ENCODE data around the gene ZNF717. TPM values are rescaled to one million over a fixed set of nuclear protein-coding genes. Genes with fewer than 3 reads are reported as not detected.
"Not testable (repeated sequence)": the region's sequence is repeated elsewhere in the genome, so short reads cannot be mapped to it uniquely, and the experiment has no call there.

Gene ZNF717
- total and polyA plus RNA-seq, 5 donors from 2014 or later: 3.0 to 7.1 (median 4.4) TPM

DNA sequence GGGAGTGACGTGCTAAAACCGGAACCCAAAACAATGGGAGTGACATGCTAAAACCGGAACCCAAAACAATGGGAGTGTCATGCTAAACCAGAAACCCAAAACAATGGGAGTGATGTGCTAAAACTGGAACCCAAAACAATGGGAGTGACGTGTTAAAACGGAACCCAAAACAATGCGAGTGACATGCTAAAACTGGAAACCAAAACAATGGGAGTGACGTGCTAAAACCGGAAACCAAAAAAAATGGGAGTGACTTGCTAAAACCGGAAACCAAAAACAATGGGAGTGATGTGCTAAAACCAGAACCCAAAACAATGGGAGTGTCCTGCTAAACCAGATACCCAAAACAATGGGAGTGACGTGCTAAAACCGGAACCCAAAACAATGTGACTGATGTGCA lies 7.6 kb downstream of the ZNF717 start:
- H3K36me3 ChIP-seq (ENCODE audit: control insufficient read depth, insufficient read depth, low read length); H3K27ac ChIP-seq (ENCODE audit: insufficient read depth, low read length, poor library complexity, severe bottlenecking); H3K4me3 Mint-ChIP-seq; DNase-seq; H3K27me3 ChIP-seq (ENCODE audit: control insufficient read depth, insufficient read depth, low read length); H3K4me1 ChIP-seq (ENCODE audit: control insufficient read depth, insufficient read depth, low read length, poor library complexity, severe bottlenecking); H3K4me3 ChIP-seq (ENCODE audit: low read depth, low read length); H3K27ac Mint-ChIP-seq; H3K4me1 Mint-ChIP-seq; ATAC-seq (ENCODE audit: low read depth in 2 of 2); H3K27me3 Mint-ChIP-seq: not testable (repeated sequence)
- H3K9me3 ChIP-seq (ENCODE audit: control insufficient read depth in 2 of 2, low read length in 2 of 2): peaks cover 18 to 35% of the 10 kb centered on the region in 2 experiments
- H3K36me3 Mint-ChIP-seq: peaks cover 45% of the 10 kb centered on the region
- peaks cover 0 to 44% (median 16%) of the 10 kb centered on the region in 7 donors for H3K9me3 Mint-ChIP-seq

DNA sequence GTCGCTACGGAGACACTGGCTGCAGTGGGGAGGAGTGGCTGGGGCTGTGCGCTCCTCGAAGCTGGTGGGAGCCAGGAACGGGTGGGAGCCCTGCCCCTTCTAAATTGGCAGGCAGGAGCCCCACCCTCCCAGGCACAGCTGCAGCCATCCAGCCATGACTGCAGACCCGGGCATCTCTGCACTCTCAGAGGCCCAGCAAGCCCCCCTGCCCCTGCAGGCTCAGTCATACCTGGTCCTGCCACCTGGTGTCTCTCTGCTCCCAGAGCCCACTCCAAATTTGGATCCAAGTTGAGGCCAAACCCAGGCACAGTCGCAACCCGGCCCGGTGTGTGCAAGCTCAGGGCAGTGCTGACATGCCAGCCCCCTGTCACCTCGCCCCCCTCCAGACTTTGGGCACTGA lies 13.7 kb downstream of the ZNF717 start:
- H3K4me1 ChIP-seq (ENCODE audit: control insufficient read depth, insufficient read depth, low read length, poor library complexity, severe bottlenecking); H3K4me1 Mint-ChIP-seq; H3K4me3 ChIP-seq (ENCODE audit: low read depth, low read length); H3K27me3 Mint-ChIP-seq; DNase-seq; H3K36me3 ChIP-seq (ENCODE audit: control insufficient read depth, insufficient read depth, low read length); H3K27ac Mint-ChIP-seq; H3K27me3 ChIP-seq (ENCODE audit: control insufficient read depth, insufficient read depth, low read length); ATAC-seq (ENCODE audit: low read depth in 2 of 2); H3K27ac ChIP-seq (ENCODE audit: insufficient read depth, low read length, poor library complexity, severe bottlenecking); H3K4me3 Mint-ChIP-seq: not testable (repeated sequence)
- peaks cover 0 to 49% (median 18%) of the 10 kb centered on the region in 7 donors for H3K9me3 Mint-ChIP-seq
- H3K9me3 ChIP-seq (ENCODE audit: control insufficient read depth in 2 of 2, low read length in 2 of 2): peaks cover 5 to 20% of the 10 kb centered on the region in 2 experiments
- peaks cover 28% of the 10 kb centered on the region for H3K36me3 Mint-ChIP-seq

DNA sequence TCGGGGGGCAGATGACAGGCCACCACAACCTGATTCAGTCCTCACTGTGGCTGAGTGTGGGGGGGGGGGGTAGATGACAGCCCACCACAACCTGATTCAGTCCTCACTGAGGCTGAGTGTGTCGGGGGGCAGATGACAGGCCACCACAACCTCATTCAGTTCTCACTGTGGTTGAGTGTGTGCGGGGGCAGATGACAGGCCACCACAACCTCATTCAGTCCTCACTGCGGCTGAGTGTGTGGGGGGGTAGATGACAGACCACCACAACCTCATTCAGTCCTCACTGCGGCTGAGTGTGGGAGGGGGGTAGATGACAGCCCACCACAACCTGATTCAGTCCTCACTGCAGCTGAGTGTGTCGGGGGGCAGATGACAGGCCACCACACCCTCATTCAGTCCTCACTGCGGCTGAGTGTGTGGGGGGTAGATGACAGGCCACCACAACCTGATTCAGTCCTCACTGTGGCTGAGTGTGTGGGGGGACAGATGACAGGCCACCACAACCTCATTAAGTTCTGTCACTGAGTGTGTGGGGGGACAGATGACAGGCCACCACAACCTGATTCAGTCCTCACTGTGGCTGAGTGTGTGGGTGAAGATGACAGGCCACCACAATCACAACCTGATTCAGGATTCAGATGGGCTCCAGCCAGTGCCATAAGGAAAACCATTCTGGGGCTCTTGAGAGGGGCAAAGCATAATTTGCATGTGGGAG lies 16.9 kb downstream of the ZNF717 start:
- no peaks in the 10 kb centered on the region for H3K4me1 Mint-ChIP-seq
- Histone ChIP-seq H3K4me3 (ENCODE audit: low read depth, low read length) (no peak overlapping the region), H3K36me3 (ENCODE audit: control insufficient read depth, insufficient read depth, low read length) (peaks cover 4% of the 10 kb centered on the region), H3K9me3 (ENCODE audit: control insufficient read depth in 2 of 2, low read length in 2 of 2) (peaks cover 3 to 29% of the 10 kb centered on the region in 2 experiments), H3K27me3 (ENCODE audit: control insufficient read depth, insufficient read depth, low read length) (no peaks in the 10 kb centered on the region), H3K4me1 (ENCODE audit: control insufficient read depth, insufficient read depth, low read length, poor library complexity, severe bottlenecking) (no peaks in the 10 kb centered on the region), H3K27ac (ENCODE audit: insufficient read depth, low read length, poor library complexity, severe bottlenecking) (no peak overlapping the region)
- peaks cover 45% of the 10 kb centered on the region for H3K36me3 Mint-ChIP-seq
- H3K27ac Mint-ChIP-seq: no peak overlapping the region
- H3K27me3 Mint-ChIP-seq: no peaks in the 10 kb centered on the region
- H3K9me3 Mint-ChIP-seq: peaks cover 0 to 62% (median 31%) of the 10 kb centered on the region in 7 donors
- no peak overlapping the region for H3K4me3 Mint-ChIP-seq
- no peak for ATAC-seq (ENCODE audit: low read depth in 2 of 2)
- no peak for DNase-seq

DNA sequence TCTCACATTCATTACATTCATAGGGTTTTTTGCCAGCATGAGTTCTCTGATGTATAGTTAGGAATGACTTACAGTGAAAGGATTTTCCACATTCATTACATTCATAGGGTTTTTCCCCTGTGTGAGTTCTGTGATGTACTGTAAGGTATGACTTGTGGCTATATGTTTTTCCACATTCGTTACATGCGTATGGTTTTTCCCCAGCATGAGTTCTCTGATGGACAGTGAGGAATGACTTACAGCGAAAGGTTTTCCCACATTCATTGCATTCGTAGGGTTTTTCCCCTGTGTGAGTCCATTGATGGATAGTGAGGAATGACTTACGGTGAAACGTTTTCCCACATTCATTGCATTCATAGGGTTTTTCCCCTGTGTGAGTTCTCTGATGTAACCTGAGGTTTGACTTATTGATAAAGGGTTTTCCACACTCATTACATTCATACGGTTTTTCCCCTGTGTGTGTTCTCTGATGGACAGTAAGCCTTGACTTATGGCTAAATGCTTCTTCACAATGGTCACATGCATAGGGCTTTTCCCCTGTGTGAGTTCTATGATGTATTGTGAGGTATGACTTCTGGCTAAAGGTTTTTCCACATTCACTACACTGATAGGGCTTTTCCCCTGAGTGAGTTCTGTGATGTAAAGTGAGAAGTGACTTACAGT lies 47.4 kb downstream of the ZNF717 start:
- Histone ChIP-seq H3K27me3 (ENCODE audit: control insufficient read depth, insufficient read depth, low read length) (no peaks in the 10 kb centered on the region), H3K36me3 (ENCODE audit: control insufficient read depth, insufficient read depth, low read length) (peaks cover 19% of the 10 kb centered on the region), H3K4me3 (ENCODE audit: low read depth, low read length) (no peak overlapping the region), H3K9me3 (ENCODE audit: control insufficient read depth in 2 of 2, low read length in 2 of 2) (peaks cover 68 to 84% of the 10 kb centered on the region in 2 experiments), H3K4me1 (ENCODE audit: control insufficient read depth, insufficient read depth, low read length, poor library complexity, severe bottlenecking) (no peaks in the 10 kb centered on the region), H3K27ac (ENCODE audit: insufficient read depth, low read length, poor library complexity, severe bottlenecking) (no peak overlapping the region)
- ATAC-seq (ENCODE audit: low read depth in 2 of 2) (no peak), DNase-seq (peak in 1 of 3 donors; percentile 5)
- Mint-ChIP-seq H3K36me3 (peaks cover 35% of the 10 kb centered on the region), H3K27me3 (no peaks in the 10 kb centered on the region), H3K4me1 (no peaks in the 10 kb centered on the region), H3K27ac (no peak overlapping the region), H3K9me3 (peaks cover 0 to 85% (median 31%) of the 10 kb centered on the region in 7 donors), H3K4me3 (no peak overlapping the region)

DNA sequence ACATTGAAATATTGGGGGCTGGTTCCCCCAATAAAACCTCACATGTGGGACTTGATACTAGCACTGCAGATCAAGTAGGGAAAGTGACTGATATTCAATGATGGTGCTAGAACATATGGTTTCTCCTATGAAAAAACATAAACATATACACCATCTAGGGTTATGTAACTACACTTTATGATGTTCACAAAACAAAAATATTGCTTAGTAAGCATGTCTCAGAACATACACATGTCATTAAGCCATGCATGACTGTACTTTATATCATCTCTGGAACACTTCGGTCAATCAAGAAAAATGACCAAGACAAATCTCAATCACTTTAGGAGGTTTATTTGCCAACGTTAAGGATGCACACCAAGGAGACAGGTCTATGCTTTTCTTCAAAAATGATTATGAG lies 57.4 kb downstream of the ZNF717 start:
- no peak for DNase-seq

DNA sequence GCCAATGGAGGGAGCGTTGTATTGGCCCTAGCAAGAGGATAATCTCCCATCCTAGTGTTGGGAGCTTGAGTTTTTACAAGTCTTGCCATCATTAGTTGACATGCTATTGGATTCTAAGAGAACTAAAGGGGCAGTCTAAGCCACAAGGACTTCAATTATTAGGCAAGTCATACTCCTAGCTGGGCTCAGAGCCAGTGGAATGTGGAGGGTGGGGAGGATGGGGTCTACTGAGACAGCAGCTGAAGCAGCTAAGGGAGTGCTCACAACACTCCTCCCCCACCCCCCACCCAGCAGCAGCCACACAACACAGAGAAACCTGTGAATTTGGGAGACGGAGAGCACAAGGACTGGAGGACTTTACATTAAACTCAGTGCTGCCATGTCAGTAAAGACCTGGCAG lies 93.3 kb downstream of the ZNF717 start:
- no peak for DNase-seq

More for the DNA sequence above, 57.4 kb downstream of the ZNF717 start:
- Mint-ChIP-seq H3K4me1 (no peaks in the 10 kb centered on the region), H3K36me3 (peaks cover 26% of the 10 kb centered on the region), H3K27me3 (no peaks in the 10 kb centered on the region), H3K27ac (no peak overlapping the region), H3K4me3 (no peak overlapping the region), H3K9me3 (peaks cover 9 to 85% (median 35%) of the 10 kb centered on the region in 7 donors)
- H3K27ac ChIP-seq (ENCODE audit: insufficient read depth, low read length, poor library complexity, severe bottlenecking): no peak overlapping the region
- no peak overlapping the region for H3K4me3 ChIP-seq (ENCODE audit: low read depth, low read length)
- peaks cover 48 to 89% of the 10 kb centered on the region in 2 experiments for H3K9me3 ChIP-seq (ENCODE audit: control insufficient read depth in 2 of 2, low read length in 2 of 2)
- H3K27me3 ChIP-seq (ENCODE audit: control insufficient read depth, insufficient read depth, low read length): no peaks in the 10 kb centered on the region
- H3K4me1 ChIP-seq (ENCODE audit: control insufficient read depth, insufficient read depth, low read length, poor library complexity, severe bottlenecking): no peaks in the 10 kb centered on the region
- ATAC-seq (ENCODE audit: low read depth in 2 of 2): no peak
- no peaks in the 10 kb centered on the region for H3K36me3 ChIP-seq (ENCODE audit: control insufficient read depth, insufficient read depth, low read length)

DNA sequence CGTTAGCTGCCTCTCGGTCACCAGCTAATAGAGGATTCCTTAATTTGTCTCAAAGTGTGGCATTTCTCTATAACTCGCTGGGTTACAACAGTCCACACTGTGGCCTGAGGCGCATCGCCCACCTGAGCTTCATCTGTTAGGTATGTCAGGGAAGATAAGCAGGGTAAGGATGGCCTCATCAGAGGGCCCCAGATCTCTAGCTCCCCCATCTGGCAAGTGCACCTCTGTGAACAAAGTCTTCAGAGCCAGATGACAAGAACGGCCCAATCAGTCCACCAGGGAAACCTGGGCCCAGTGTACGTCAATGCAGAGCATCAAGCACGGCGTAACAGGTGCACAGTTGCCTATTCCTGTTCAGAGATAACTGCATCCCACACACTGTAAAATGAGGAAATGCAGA lies 98.0 kb downstream of the ZNF717 start:
- DNase-seq (no peak), ATAC-seq (ENCODE audit: low read depth in 2 of 2) (no peak)
- Mint-ChIP-seq H3K36me3 (no peaks in the 10 kb centered on the region), H3K27ac (no peak overlapping the region), H3K9me3 (peaks cover 3 to 38% (median 9%) of the 10 kb centered on the region in 7 donors), H3K4me3 (no peak overlapping the region), H3K4me1 (no peaks in the 10 kb centered on the region), H3K27me3 (no peaks in the 10 kb centered on the region)
- Histone ChIP-seq H3K27ac (ENCODE audit: insufficient read depth, low read length, poor library complexity, severe bottlenecking) (no peak overlapping the region), H3K4me3 (ENCODE audit: low read depth, low read length) (no peak overlapping the region), H3K9me3 (ENCODE audit: control insufficient read depth in 2 of 2, low read length in 2 of 2) (peaks cover 0 to 1% of the 10 kb centered on the region in 2 experiments), H3K27me3 (ENCODE audit: control insufficient read depth, insufficient read depth, low read length) (no peaks in the 10 kb centered on the region), H3K4me1 (ENCODE audit: control insufficient read depth, insufficient read depth, low read length, poor library complexity, severe bottlenecking) (no peaks in the 10 kb centered on the region), H3K36me3 (ENCODE audit: control insufficient read depth, insufficient read depth, low read length) (no peaks in the 10 kb centered on the region)

More for the DNA sequence above, 93.3 kb downstream of the ZNF717 start:
- H3K27me3 ChIP-seq (ENCODE audit: control insufficient read depth, insufficient read depth, low read length): no peaks in the 10 kb centered on the region
- H3K4me1 ChIP-seq (ENCODE audit: control insufficient read depth, insufficient read depth, low read length, poor library complexity, severe bottlenecking): no peaks in the 10 kb centered on the region
- H3K4me3 Mint-ChIP-seq: no peak overlapping the region
- peaks cover 0 to 1% of the 10 kb centered on the region in 2 experiments for H3K9me3 ChIP-seq (ENCODE audit: control insufficient read depth in 2 of 2, low read length in 2 of 2)
- H3K9me3 Mint-ChIP-seq: peaks cover 0 to 38% (median 11%) of the 10 kb centered on the region in 7 donors
- H3K36me3 ChIP-seq (ENCODE audit: control insufficient read depth, insufficient read depth, low read length): no peaks in the 10 kb centered on the region
- H3K27me3 Mint-ChIP-seq: no peaks in the 10 kb centered on the region
- no peak overlapping the region for H3K27ac Mint-ChIP-seq
- no peaks in the 10 kb centered on the region for H3K4me1 Mint-ChIP-seq
- no peak for ATAC-seq (ENCODE audit: low read depth in 2 of 2)
- H3K36me3 Mint-ChIP-seq: no peaks in the 10 kb centered on the region
- H3K4me3 ChIP-seq (ENCODE audit: low read depth, low read length): no peak overlapping the region
- no peak overlapping the region for H3K27ac ChIP-seq (ENCODE audit: insufficient read depth, low read length, poor library complexity, severe bottlenecking)
